ENCODE results near the gene KDM7A. TPM values are rescaled to one million over a fixed set of nuclear protein-coding genes. Genes with fewer than 3 reads are reported as not detected.

The KDM7A gene
- total RNA-seq, 1 experiment from 2014 or later, result 6.6 TPM

DNA sequence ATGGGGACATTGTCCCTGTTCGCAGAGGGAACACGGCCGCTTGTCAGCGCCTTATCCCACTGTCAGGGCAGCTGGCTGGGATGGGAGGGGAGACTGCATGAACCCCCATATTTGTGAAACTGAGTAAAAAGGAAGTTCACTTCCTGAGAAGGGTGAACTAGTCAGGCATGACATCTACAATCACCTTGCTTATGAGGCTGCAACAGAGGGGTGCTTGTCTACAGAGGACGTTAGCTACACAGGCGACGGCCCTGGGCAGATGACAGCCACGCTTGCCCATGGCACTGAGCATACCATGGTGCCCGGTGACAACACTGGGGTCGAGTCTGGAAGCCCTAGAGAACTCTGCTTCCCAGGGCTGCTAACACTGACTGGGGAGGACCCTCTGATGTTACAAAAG is 46.0 kb upstream of the KDM7A start:
- Histone ChIP-seq H2BK5ac (ENCODE audit: insufficient read length, low read length) (no peak overlapping the region), H3K14ac (ENCODE audit: insufficient read depth, low read length) (no peak overlapping the region), H3K56ac (ENCODE audit: insufficient read length, low read depth, low read length) (no peak overlapping the region), H4K5ac (ENCODE audit: insufficient read length, low read depth, low read length) (no peak overlapping the region), H2BK15ac (ENCODE audit: low read depth, low read length) (no peak overlapping the region), H2AK5ac (ENCODE audit: insufficient read length, low read length) (no peak overlapping the region), H3K4ac (ENCODE audit: low read depth, low read length) (no peak overlapping the region), H3K27ac (ENCODE audit: insufficient read length, low read depth, low read length) (no peak overlapping the region), H4K20me1 (ENCODE audit: control insufficient read depth, insufficient read depth, insufficient read length) (no peaks in the 10 kb centered on the region), H2AFZ (ENCODE audit: low read length) (no peak overlapping the region), H3K9me3 (ENCODE audit: control insufficient read depth, low read depth, low read length) (no peaks in the 10 kb centered on the region), H3K23me2 (ENCODE audit: insufficient read length, low read depth, low read length, poor library complexity, severe bottlenecking) (no peaks in the 10 kb centered on the region), H3K79me1 (ENCODE audit: insufficient read depth, low read depth, low read length, poor library complexity, severe bottlenecking) (no peaks in the 10 kb centered on the region), H4K8ac (replicated peaks; ENCODE audit: insufficient read length, low read depth, low read length) (no peak overlapping the region), H3K4me2 (ENCODE audit: insufficient read depth, insufficient read length, low read length) (no peak overlapping the region), H3K18ac (ENCODE audit: insufficient read length, low read depth, low read length) (no peak overlapping the region), H3K4me1 (ENCODE audit: insufficient read depth, low read length) (no peaks in the 10 kb centered on the region), H3K27me3 (ENCODE audit: insufficient read depth, low read length) (no peaks in the 10 kb centered on the region), H2BK20ac (ENCODE audit: low read depth, low read length, poor library complexity, severe bottlenecking) (no peak overlapping the region), H2BK120ac (ENCODE audit: low read depth, low read length, poor library complexity, severe bottlenecking) (no peak overlapping the region), H3K9ac (ENCODE audit: extremely low read depth, insufficient read length, low read length) (no peak overlapping the region), H2BK12ac (ENCODE audit: insufficient read length, low read depth, low read length) (no peak overlapping the region), H4K91ac (ENCODE audit: insufficient read length, low read depth, low read length) (no peak overlapping the region), H3T11ph (ENCODE audit: low read length) (no peak overlapping the region), H3K79me2 (ENCODE audit: insufficient read depth, low read length) (no peaks in the 10 kb centered on the region), H3K23ac (ENCODE audit: insufficient read length, low read depth, low read length) (no peak overlapping the region)
- Mint-ChIP-seq H3K9me3 (peaks cover 8 to 9% of the 10 kb centered on the region in 2 experiments; a peak in 3 of 5 replicates), H3K4me3 (no peak overlapping the region), H3K27me3 (ENCODE audit: low read depth) (peaks cover 2% of the 10 kb centered on the region), H3K4me1 (peaks cover 5 to 8% of the 10 kb centered on the region in 2 experiments; a peak in 3 of 4 replicates), H3K27ac (no peak overlapping the region), H3K36me3 (ENCODE audit: insufficient read depth in 1 of 3, low read depth in 3 of 3) (peaks cover 0 to 4% (median 0%) of the 10 kb centered on the region in 3 experiments; a peak in 1 of 7 replicates)
- TF ChIP-seq, protein P1, sequence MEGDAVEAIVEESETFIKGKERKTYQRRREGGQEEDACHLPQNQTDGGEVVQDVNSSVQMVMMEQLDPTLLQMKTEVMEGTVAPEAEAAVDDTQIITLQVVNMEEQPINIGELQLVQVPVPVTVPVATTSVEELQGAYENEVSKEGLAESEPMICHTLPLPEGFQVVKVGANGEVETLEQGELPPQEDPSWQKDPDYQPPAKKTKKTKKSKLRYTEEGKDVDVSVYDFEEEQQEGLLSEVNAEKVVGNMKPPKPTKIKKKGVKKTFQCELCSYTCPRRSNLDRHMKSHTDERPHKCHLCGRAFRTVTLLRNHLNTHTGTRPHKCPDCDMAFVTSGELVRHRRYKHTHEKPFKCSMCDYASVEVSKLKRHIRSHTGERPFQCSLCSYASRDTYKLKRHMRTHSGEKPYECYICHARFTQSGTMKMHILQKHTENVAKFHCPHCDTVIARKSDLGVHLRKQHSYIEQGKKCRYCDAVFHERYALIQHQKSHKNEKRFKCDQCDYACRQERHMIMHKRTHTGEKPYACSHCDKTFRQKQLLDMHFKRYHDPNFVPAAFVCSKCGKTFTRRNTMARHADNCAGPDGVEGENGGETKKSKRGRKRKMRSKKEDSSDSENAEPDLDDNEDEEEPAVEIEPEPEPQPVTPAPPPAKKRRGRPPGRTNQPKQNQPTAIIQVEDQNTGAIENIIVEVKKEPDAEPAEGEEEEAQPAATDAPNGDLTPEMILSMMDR (conservative IDR thresholded peaks at IDR 0.05), result no peak
- no CpG with 5 or more reads among the region's 10 CpGs for WGBS (ENCODE audit: extremely low coverage, insufficient read length, low lambda C conversion rate)
- DNase-seq, result no peak

All from H9 (cell line).